Nephron progenitor cell (in vitro differentiated cells): Measurements from ENCODE around the gene KYNU.
A peak's percentile ranks its signal among the peaks of the same experiment; 100 is the strongest.

Experiments
- DNase-seq: peaks from one replicate; pipeline ENCODE4 v3.0.0; 2021
- H3K27ac Mint-ChIP-seq: 2 replicates; pipeline ENCODE4 v1.8.0; 2021; ENCODE audit warnings: mild to moderate bottlenecking, moderate library complexity, mixed read lengths
- H3K27me3 Mint-ChIP-seq: 2 replicates; pipeline ENCODE4 v1.8.0; 2021; ENCODE audit warnings: mild to moderate bottlenecking, low read depth, mixed read lengths; ENCODE audit not compliant: poor library complexity
- H3K36me3 Mint-ChIP-seq: 2 replicates; pipeline ENCODE4 v1.8.0; 2021; ENCODE audit warnings: low read depth, mixed read lengths
- H3K4me1 Mint-ChIP-seq: 2 replicates; pipeline ENCODE4 v1.8.0; 2021; ENCODE audit warnings: mixed read lengths
- H3K4me3 Mint-ChIP-seq: 2 replicates; pipeline ENCODE4 v1.8.0; 2021; ENCODE audit warnings: mild to moderate bottlenecking, moderate library complexity, mixed read lengths
- H3K9me3 Mint-ChIP-seq: 2 replicates; pipeline ENCODE4 v1.8.0; 2021; ENCODE audit warnings: mild to moderate bottlenecking, moderate library complexity, mixed read lengths
- CTCF ChIP-seq: fragments of 200-600 bp; sonication (generic); IDR thresholded peaks from 2 replicates; pipeline ENCODE4 v1.5.0; 2021; ENCODE audit warnings: antibody characterized with exemption

Gene KYNU

DNA sequence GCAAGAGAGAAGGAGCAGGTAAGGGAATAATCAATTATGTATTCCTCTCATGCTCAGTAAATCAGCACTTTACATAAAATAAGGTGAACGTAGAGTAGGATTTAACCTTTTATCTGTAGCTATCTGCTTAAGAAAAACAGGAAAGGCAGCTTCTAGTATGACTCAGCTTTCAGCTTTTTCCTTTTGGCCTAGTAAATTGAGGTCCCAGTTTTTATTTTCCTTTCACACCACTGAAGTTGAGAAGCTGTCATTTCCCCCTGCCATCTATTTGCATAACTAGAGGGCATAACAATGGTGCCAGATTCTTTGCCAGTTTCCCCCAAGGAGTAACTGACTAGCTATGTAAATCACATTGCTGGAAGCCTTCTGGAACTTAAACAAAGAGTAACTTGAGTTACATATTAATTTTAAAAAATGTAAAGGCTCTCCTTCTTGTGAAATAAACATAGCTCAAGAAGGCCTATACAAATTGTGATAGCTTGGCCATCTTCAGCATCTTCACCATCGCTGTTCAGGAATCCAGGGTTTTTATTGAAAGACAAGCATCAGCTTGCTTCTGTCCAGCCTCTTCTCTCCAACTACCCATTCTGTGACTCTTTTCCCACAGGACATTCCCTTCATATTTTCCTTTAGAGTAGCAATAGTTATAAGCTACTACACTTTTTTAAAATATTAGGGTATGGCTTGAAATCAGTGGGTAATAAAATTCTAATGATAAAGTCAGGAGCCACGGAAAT lies 97.0 kb downstream of the KYNU start:
- Mint-ChIP-seq H3K27me3 (no peaks in the 10 kb centered on the region), H3K36me3 (no peaks in the 10 kb centered on the region), H3K9me3 (peaks cover 8% of the 10 kb centered on the region), H3K4me3 (no peak overlapping the region), H3K27ac (no peak overlapping the region), H3K4me1 (peaks cover 5% of the 10 kb centered on the region)
- no peak for TF ChIP-seq CTCF
- no peak for DNase-seq

GRCh38 chr2:142975239-142975638 lies 97.8 kb downstream of the KYNU start:
- H3K36me3 Mint-ChIP-seq: no peaks in the 10 kb centered on the region
- peaks cover 8% of the 10 kb centered on the region for H3K9me3 Mint-ChIP-seq
- H3K27ac Mint-ChIP-seq: no peak overlapping the region
- no peak for TF ChIP-seq CTCF
- peaks cover 6% of the 10 kb centered on the region for H3K4me1 Mint-ChIP-seq
- H3K27me3 Mint-ChIP-seq: no peaks in the 10 kb centered on the region
- no peak overlapping the region for H3K4me3 Mint-ChIP-seq
- no peak for DNase-seq

DNA sequence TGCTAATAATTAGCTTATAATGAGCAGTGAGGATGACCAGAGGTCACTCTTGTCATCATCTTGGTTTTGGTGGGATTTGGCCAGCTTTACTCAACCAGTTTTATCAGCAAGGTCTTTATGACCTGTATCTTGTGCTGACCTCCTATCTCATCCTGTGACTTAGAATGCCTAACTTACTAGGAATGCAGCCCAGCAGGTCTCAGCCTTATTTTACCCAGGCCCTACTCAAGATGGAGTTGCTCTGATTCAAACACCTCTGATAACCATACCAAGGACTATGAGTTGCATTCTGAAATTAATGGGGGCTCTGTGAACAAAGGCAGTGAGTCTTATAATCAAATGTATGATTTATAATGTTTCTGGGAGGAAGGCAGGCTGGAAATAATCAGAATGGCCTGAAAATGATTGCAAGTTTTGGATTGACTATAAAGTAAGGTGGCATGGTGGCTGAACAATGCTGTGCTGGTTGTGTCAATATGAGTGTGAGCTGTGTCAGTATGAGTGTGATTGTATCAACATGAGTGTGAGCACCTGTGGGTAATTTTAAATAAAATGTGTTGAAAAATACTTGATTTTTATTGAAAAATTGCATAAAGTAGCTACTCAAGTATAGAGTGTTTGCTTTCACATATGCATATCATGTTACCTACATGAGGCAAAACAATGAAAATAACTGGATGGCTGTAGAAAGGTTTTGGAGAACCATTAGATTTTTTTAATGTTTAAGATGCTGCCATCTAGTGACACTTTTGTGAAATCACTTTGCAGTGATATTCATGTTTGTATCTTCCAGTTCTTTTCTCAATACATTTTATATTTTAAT lies 103.0 kb downstream of the KYNU start:
- H3K27me3 Mint-ChIP-seq: no peaks in the 10 kb centered on the region
- H3K4me1 Mint-ChIP-seq: peaks cover 7% of the 10 kb centered on the region
- no peak overlapping the region for H3K4me3 Mint-ChIP-seq
- no peaks in the 10 kb centered on the region for H3K36me3 Mint-ChIP-seq
- DNase-seq: no peak
- peak; percentile 58 for TF ChIP-seq CTCF
- H3K9me3 Mint-ChIP-seq: peaks cover 3% of the 10 kb centered on the region
- no peak overlapping the region for H3K27ac Mint-ChIP-seq

DNA sequence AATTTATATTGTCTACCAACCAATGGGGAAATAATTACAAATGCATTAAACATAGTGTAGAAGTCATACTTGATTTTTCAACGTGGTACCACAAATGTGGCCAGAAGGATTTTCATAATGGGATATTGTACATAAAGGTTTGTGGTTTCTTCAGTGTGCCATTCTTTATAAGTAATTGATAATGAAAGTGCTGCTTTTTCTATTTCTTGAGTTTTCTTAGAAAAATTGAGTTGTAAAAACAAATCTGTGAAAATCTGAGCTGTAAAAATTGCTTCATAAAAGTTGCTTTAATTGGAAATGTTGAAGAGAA lies 103.6 kb downstream of the KYNU start:
- no peak overlapping the region for H3K27ac Mint-ChIP-seq
- no peaks in the 10 kb centered on the region for H3K9me3 Mint-ChIP-seq
- peaks cover 5% of the 10 kb centered on the region for H3K4me1 Mint-ChIP-seq
- no peaks in the 10 kb centered on the region for H3K27me3 Mint-ChIP-seq
- DNase-seq: no peak
- no peaks in the 10 kb centered on the region for H3K36me3 Mint-ChIP-seq
- TF ChIP-seq CTCF: no peak
- H3K4me3 Mint-ChIP-seq: no peak overlapping the region

DNA sequence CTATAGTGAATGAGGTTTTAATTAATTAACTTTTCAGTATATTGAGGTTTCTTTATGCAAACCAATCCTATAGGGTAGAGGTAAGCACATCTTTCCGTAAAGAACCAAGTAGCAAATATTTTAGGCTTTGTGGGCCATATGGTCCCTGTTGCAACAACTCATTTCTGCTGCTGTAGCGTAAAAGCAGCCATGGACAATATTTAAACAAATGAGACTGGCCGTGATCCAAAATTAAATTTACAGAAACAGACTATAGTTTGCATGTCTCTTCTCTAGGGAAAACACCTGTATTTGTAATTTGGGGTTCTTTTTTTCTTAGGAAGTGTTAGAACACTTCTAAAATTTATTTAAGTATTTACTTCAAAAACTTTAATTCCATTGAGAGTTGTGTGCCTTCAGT lies 104.3 kb downstream of the KYNU start:
- no peak for TF ChIP-seq CTCF
- H3K9me3 Mint-ChIP-seq: no peaks in the 10 kb centered on the region
- DNase-seq: no peak
- H3K27ac Mint-ChIP-seq: no peak overlapping the region
- no peaks in the 10 kb centered on the region for H3K27me3 Mint-ChIP-seq
- H3K4me1 Mint-ChIP-seq: peaks cover 5% of the 10 kb centered on the region
- H3K4me3 Mint-ChIP-seq: no peak overlapping the region
- H3K36me3 Mint-ChIP-seq: no peaks in the 10 kb centered on the region
